ENCODE measurements around the gene PHF12.

Gene PHF12

GRCh38 chr17:28954886-28955285, 3.6 kb upstream of the PHF12 start:
- DNase-seq (ENCODE audit: low read depth in 2 of 2): no peak

GRCh38 chr17:28953444-28954118, 2.3 kb upstream of the PHF12 start:
- no peak for DNase-seq (ENCODE audit: low read depth in 2 of 2)

GRCh38 chr17:28951991-28952975, 965 bp upstream of the PHF12 start:
- peak; percentile 81 to 93 for DNase-seq (ENCODE audit: low read depth in 2 of 2)

GRCh38 chr17:28950752-28951427, 428 bp downstream of the PHF12 start:
- DNase-seq (ENCODE audit: low read depth in 2 of 2): no peak

- peak in 1 of 2 donors; percentile 22 for DNase-seq (ENCODE audit: low read depth in 2 of 2)
Measured at GRCh38 chr17:28950017-28950751, 1.1 kb downstream of the PHF12 start.

- DNase-seq (ENCODE audit: low read depth in 2 of 2): peak in 1 of 2 donors; percentile 33
Measured at GRCh38 chr17:28949185-28950016, 1.9 kb downstream of the PHF12 start.

GRCh38 chr17:28948873-28949184, 2.5 kb downstream of the PHF12 start:
- no peak for DNase-seq (ENCODE audit: low read depth in 2 of 2)

- no peak for DNase-seq (ENCODE audit: low read depth in 2 of 2)
Measured at GRCh38 chr17:28948342-28948741, 3.0 kb downstream of the PHF12 start.

- DNase-seq (ENCODE audit: low read depth in 2 of 2): no peak
Measured at GRCh38 chr17:28947639-28948038, 3.7 kb downstream of the PHF12 start.

GRCh38 chr17:28946239-28946638, 5.1 kb downstream of the PHF12 start:
- DNase-seq (ENCODE audit: low read depth in 2 of 2): no peak

GRCh38 chr17:28944862-28945741, 6.2 kb downstream of the PHF12 start:
- no peak for DNase-seq (ENCODE audit: low read depth in 2 of 2)

- DNase-seq (ENCODE audit: low read depth in 2 of 2): no peak
Measured at GRCh38 chr17:28944343-28944742, 7.0 kb downstream of the PHF12 start.

GRCh38 chr17:28942925-28943324, 8.4 kb downstream of the PHF12 start:
- no peak for DNase-seq (ENCODE audit: low read depth in 2 of 2)

GRCh38 chr17:28941251-28941650, 10.1 kb downstream of the PHF12 start:
- no peak for DNase-seq (ENCODE audit: low read depth in 2 of 2)

GRCh38 chr17:28940675-28941074, 10.6 kb downstream of the PHF12 start:
- DNase-seq (ENCODE audit: low read depth in 2 of 2): no peak

- DNase-seq (ENCODE audit: low read depth in 2 of 2): no peak
Measured at GRCh38 chr17:28940142-28940541, 11.2 kb downstream of the PHF12 start.

GRCh38 chr17:28938552-28938951, 12.8 kb downstream of the PHF12 start:
- DNase-seq (ENCODE audit: low read depth in 2 of 2): no peak

- DNase-seq (ENCODE audit: low read depth in 2 of 2): no peak
Measured at GRCh38 chr17:28937044-28937729, 14.1 kb downstream of the PHF12 start.

GRCh38 chr17:28935744-28936460, 15.4 kb downstream of the PHF12 start:
- DNase-seq (ENCODE audit: low read depth in 2 of 2): no peak
